GM23338 (cell line): ENCODE measurements around the gene PRR18. TPM values are rescaled to one million over a fixed set of nuclear protein-coding genes. Genes with fewer than 3 reads are reported as not detected.

Experiments
- JUNB ChIP-seq: IDR thresholded peaks from one replicate; pipeline ENCODE4 v1.6.1; 2016; ENCODE audit warnings: antibody characterized with exemption; ENCODE audit not compliant: unreplicated experiment
- STAT1 ChIP-seq: IDR thresholded peaks from one replicate; pipeline ENCODE4 v1.6.1; 2016; ENCODE audit warnings: antibody characterized with exemption; ENCODE audit not compliant: unreplicated experiment
- ZNF462 ChIP-seq: fragments of 250-450 bp; sonication (Bioruptor Pico); IDR thresholded peaks from 2 replicates; pipeline ENCODE4 v1.5.0; 2020; ENCODE audit warnings: mild to moderate bottlenecking, moderate library complexity
- polyA plus RNA-seq: library from polyadenylated mRNA; unstranded; fragments of >200 nt; fragmentation: Nextera tagmentation; extraction: Ambion mirVana; gene quantifications from 2 replicates; pipeline ENCODE4 v1.2.1, GENCODE V29; 2016
- total RNA-seq: library from RNA; depleted of rRNA; stranded (reverse); fragments of >200 nt; shearing (Covaris generic); gene quantifications from 2 replicates; pipeline ENCODE4 v1.2.3, GENCODE V29; 2014
- TF ChIP-seq, protein P1 (sequence below): IDR thresholded peaks from 2 replicates; pipeline ENCODE4 v1.6.1; 2016; ENCODE audit warnings: antibody characterized with exemption
- TF ChIP-seq, protein P2 (sequence below), 2 experiments: fragments of 200-600 bp in 1 of 2; sonication (generic) in 1 of 2; conservative IDR thresholded peaks; 2 replicates each; pipeline versions ENCODE4 v1.5.1 to v1.6.1; 2016 to 2017; ENCODE audit warnings: antibody characterized with exemption in 2 of 2, low read depth in 2 of 2, mild to moderate bottlenecking in 2 of 2, moderate library complexity in 1 of 2

PRR18 gene
- total and polyA plus RNA-seq, 2 experiments from 2014 or later = 0.24 TPM; not detected in 1

DNA sequence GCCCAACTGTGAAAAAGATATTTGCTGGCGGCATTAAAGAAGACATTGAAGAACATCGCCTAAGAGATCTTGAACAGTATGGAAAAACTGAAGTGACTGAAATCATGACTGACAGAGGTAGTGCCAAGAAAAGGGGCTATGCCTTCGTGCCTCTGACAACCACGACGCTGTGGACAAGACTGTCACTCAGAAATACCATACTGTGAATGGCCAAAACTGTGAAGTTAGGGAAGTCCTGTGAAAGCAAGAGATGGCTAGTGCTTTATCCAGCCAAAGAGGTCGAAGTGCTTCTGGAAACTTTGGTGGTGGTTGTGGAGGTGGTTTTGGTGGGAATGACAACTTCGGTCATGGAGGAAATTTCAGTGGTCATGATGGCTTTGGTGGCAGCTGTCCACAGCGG is 26.7 kb upstream of the PRR18 start (continued):
- TF ChIP-seq ZNF462 (CRISPR knock-in tag) (no peak), STAT1 (no peak), JUNB (no peak)
- TF ChIP-seq, protein P1, sequence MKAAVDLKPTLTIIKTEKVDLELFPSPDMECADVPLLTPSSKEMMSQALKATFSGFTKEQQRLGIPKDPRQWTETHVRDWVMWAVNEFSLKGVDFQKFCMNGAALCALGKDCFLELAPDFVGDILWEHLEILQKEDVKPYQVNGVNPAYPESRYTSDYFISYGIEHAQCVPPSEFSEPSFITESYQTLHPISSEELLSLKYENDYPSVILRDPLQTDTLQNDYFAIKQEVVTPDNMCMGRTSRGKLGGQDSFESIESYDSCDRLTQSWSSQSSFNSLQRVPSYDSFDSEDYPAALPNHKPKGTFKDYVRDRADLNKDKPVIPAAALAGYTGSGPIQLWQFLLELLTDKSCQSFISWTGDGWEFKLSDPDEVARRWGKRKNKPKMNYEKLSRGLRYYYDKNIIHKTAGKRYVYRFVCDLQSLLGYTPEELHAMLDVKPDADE = no peak
- TF ChIP-seq, protein P2, sequence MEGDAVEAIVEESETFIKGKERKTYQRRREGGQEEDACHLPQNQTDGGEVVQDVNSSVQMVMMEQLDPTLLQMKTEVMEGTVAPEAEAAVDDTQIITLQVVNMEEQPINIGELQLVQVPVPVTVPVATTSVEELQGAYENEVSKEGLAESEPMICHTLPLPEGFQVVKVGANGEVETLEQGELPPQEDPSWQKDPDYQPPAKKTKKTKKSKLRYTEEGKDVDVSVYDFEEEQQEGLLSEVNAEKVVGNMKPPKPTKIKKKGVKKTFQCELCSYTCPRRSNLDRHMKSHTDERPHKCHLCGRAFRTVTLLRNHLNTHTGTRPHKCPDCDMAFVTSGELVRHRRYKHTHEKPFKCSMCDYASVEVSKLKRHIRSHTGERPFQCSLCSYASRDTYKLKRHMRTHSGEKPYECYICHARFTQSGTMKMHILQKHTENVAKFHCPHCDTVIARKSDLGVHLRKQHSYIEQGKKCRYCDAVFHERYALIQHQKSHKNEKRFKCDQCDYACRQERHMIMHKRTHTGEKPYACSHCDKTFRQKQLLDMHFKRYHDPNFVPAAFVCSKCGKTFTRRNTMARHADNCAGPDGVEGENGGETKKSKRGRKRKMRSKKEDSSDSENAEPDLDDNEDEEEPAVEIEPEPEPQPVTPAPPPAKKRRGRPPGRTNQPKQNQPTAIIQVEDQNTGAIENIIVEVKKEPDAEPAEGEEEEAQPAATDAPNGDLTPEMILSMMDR (conservative IDR thresholded peaks at IDR 0.05; ENCODE audit: low read depth in 2 of 2) = no peak
